ENCODE data around the gene NMNAT2.

NMNAT2 gene

GRCh38 chr1:183365676-183366075, 52.5 kb downstream of the NMNAT2 start:
- Histone ChIP-seq H3K27me3 (ENCODE audit: insufficient read depth, low read length) (no peaks in the 10 kb centered on the region), H3K27ac (ENCODE audit: low read depth, low read length) (no peak overlapping the region), H3K9me3 (ENCODE audit: insufficient read depth, low read depth, low read length) (no peaks in the 10 kb centered on the region), H3K4me1 (ENCODE audit: insufficient read depth, low read length) (no peaks in the 10 kb centered on the region), H3K36me3 (ENCODE audit: insufficient read depth, low read length) (no peaks in the 10 kb centered on the region), H3K9ac (ENCODE audit: low read depth, low read length) (no peak overlapping the region), H3K4me3 (ENCODE audit: low read length) (no peak overlapping the region)
- WGBS: 59% methylated on average over 2 of the region's 2 CpGs

GRCh38 chr1:183365093-183365492, 53.1 kb downstream of the NMNAT2 start:
- Histone ChIP-seq H3K4me3 (ENCODE audit: low read length) (no peak overlapping the region), H3K9ac (ENCODE audit: low read depth, low read length) (no peak overlapping the region), H3K36me3 (ENCODE audit: insufficient read depth, low read length) (no peaks in the 10 kb centered on the region), H3K9me3 (ENCODE audit: insufficient read depth, low read depth, low read length) (no peaks in the 10 kb centered on the region), H3K4me1 (ENCODE audit: insufficient read depth, low read length) (no peaks in the 10 kb centered on the region), H3K27me3 (ENCODE audit: insufficient read depth, low read length) (no peaks in the 10 kb centered on the region), H3K27ac (ENCODE audit: low read depth, low read length) (no peak overlapping the region)
- WGBS: 97% methylated on average over 4 of the region's 4 CpGs

DNA sequence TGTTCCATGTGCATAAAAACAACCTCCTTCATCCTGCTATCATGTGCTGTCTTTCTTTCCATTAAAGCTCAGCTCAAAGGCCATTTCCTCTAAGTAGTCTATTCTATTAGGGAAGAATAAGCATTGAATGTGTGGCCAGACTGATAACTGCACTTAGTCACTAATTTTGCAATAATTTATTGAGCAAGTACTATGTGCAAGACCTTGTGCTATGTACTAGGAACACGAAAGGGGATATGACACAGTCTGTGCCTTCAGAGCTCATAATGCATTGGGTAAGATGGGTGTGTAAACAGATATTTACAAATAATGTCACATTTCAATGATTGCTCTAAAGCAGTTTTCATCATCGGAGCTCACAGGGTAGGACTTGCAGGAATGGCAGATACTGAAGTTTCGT, 54.2 kb downstream of the NMNAT2 start:
- Histone ChIP-seq H3K9ac (ENCODE audit: low read depth, low read length) (no peak overlapping the region), H3K27me3 (ENCODE audit: insufficient read depth, low read length) (no peaks in the 10 kb centered on the region), H3K9me3 (ENCODE audit: insufficient read depth, low read depth, low read length) (no peaks in the 10 kb centered on the region), H3K4me3 (ENCODE audit: low read length) (no peak overlapping the region), H3K27ac (ENCODE audit: low read depth, low read length) (no peak overlapping the region), H3K4me1 (ENCODE audit: insufficient read depth, low read length) (no peaks in the 10 kb centered on the region), H3K36me3 (ENCODE audit: insufficient read depth, low read length) (no peaks in the 10 kb centered on the region)
- 97% methylated on average over 3 of the region's 3 CpGs for WGBS

GRCh38 chr1:183361081-183361480, 57.1 kb downstream of the NMNAT2 start:
- WGBS: 81% methylated on average over 3 of the region's 4 CpGs
- no peaks in the 10 kb centered on the region for H3K36me3 ChIP-seq (ENCODE audit: insufficient read depth, low read length)
- no peak overlapping the region for H3K4me3 ChIP-seq (ENCODE audit: low read length)
- no peaks in the 10 kb centered on the region for H3K9me3 ChIP-seq (ENCODE audit: insufficient read depth, low read depth, low read length)
- no peak overlapping the region for H3K27ac ChIP-seq (ENCODE audit: low read depth, low read length)
- H3K9ac ChIP-seq (ENCODE audit: low read depth, low read length): no peak overlapping the region
- H3K4me1 ChIP-seq (ENCODE audit: insufficient read depth, low read length): no peaks in the 10 kb centered on the region
- no peaks in the 10 kb centered on the region for H3K27me3 ChIP-seq (ENCODE audit: insufficient read depth, low read length)

DNA sequence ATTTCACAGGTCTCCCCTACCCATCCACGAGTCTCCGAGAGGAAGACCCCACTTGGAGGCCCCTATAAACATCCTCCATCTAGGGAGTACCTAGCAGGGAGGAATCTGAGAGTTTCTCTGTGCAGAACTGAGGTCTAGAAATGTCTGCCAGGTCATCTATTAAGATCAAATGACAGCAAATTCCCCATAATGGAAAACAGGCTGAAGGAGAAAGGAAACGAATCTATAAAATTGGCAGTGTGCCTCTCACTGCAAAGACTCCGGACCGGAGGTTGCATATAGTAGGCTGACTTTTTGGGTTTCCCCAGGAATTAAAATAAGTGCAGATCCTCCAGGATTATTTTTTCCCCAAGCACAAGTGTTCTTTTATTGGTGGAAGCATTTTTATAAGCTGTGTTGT, 57.7 kb downstream of the NMNAT2 start:
- no peaks in the 10 kb centered on the region for H3K36me3 ChIP-seq (ENCODE audit: insufficient read depth, low read length)
- H3K9ac ChIP-seq (ENCODE audit: low read depth, low read length): no peak overlapping the region
- H3K4me1 ChIP-seq (ENCODE audit: insufficient read depth, low read length): no peaks in the 10 kb centered on the region
- no peak overlapping the region for H3K4me3 ChIP-seq (ENCODE audit: low read length)
- H3K27ac ChIP-seq (ENCODE audit: low read depth, low read length): no peak overlapping the region
- no peaks in the 10 kb centered on the region for H3K9me3 ChIP-seq (ENCODE audit: insufficient read depth, low read depth, low read length)
- WGBS: 95% methylated on average over 5 of the region's 5 CpGs
- H3K27me3 ChIP-seq (ENCODE audit: insufficient read depth, low read length): no peaks in the 10 kb centered on the region

DNA sequence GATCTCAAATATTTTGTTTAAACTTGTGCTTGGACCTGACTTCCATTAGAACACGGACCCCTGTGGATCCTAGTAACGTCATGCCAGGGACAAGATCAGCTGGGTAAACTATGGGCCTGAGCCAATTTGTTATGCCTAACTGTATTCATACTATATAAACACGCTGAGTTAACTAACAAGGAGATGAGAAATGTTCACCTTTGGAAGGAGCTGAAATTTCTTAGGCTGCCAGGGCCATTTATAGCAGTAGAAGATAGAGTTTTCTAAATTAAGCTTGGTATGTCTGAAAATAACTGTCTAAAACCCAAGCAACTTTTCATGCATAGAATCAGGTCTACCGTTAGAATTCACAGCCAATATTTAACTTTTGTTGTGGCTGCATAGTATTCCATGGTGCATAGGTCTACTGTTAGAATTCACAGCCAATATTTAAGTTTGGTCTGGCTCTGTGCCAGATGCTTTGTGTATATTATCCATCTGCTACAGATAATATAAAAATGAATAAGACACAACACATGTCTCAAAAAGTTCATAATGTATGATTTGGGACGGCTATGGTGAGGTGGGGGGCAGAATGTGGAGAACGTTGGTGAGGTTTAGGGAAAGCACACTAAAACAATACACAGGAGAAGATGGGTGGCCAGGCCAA, 61.5 kb downstream of the NMNAT2 start:
- Histone ChIP-seq H3K9me3 (ENCODE audit: insufficient read depth, low read depth, low read length) (no peaks in the 10 kb centered on the region), H3K9ac (ENCODE audit: low read depth, low read length) (no peak overlapping the region), H3K4me1 (ENCODE audit: insufficient read depth, low read length) (peaks cover 7% of the 10 kb centered on the region; the same call in 1 of the 2 replicates), H3K27me3 (ENCODE audit: insufficient read depth, low read length) (no peaks in the 10 kb centered on the region), H3K36me3 (ENCODE audit: insufficient read depth, low read length) (no peaks in the 10 kb centered on the region), H3K4me3 (ENCODE audit: low read length) (no peak overlapping the region), H3K27ac (ENCODE audit: low read depth, low read length) (no peak overlapping the region)
- WGBS: 89% methylated on average over 6 of the region's 6 CpGs

- H3K27me3 ChIP-seq (ENCODE audit: insufficient read depth, low read length): no peaks in the 10 kb centered on the region
- H3K27ac ChIP-seq (ENCODE audit: low read depth, low read length): no peak overlapping the region
- no peak overlapping the region for H3K9ac ChIP-seq (ENCODE audit: low read depth, low read length)
- no peaks in the 10 kb centered on the region for H3K36me3 ChIP-seq (ENCODE audit: insufficient read depth, low read length)
- H3K4me1 ChIP-seq (ENCODE audit: insufficient read depth, low read length): peaks cover 7% of the 10 kb centered on the region; the same call in 1 of the 2 replicates
- 93% methylated on average over 3 of the region's 3 CpGs for WGBS
- no peak overlapping the region for H3K4me3 ChIP-seq (ENCODE audit: low read length)
- no peaks in the 10 kb centered on the region for H3K9me3 ChIP-seq (ENCODE audit: insufficient read depth, low read depth, low read length)
These were observed 62.4 kb downstream of the NMNAT2 start for GRCh38 chr1:183355797-183356196.

DNA sequence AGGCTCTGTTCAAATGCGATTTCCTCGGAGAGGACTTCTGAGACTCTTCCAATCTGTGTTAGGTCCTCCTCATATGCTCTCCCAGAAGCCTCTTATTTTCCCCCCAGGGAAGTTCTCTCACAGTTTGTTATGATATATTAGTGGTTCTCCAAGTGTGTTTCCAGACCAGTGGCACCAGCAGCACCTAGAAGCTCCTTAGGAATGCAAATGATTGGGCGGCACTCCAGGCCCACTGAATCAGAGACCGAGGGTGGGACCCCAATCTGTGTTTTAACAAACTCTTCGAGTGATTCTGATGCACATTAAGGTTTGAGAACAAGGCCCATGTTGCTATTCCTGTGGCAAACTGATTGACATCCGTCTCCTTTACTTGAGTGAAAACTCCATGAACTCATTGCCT, 63.0 kb downstream of the NMNAT2 start:
- no peak overlapping the region for H3K27ac ChIP-seq (ENCODE audit: low read depth, low read length)
- no peak overlapping the region for H3K4me3 ChIP-seq (ENCODE audit: low read length)
- 89% methylated on average over 6 of the region's 6 CpGs for WGBS
- H3K27me3 ChIP-seq (ENCODE audit: insufficient read depth, low read length): no peaks in the 10 kb centered on the region
- H3K9ac ChIP-seq (ENCODE audit: low read depth, low read length): no peak overlapping the region
- no peaks in the 10 kb centered on the region for H3K9me3 ChIP-seq (ENCODE audit: insufficient read depth, low read depth, low read length)
- peaks cover 7% of the 10 kb centered on the region; the same call in 1 of the 2 replicates for H3K4me1 ChIP-seq (ENCODE audit: insufficient read depth, low read length)
- H3K36me3 ChIP-seq (ENCODE audit: insufficient read depth, low read length): no peaks in the 10 kb centered on the region

DNA sequence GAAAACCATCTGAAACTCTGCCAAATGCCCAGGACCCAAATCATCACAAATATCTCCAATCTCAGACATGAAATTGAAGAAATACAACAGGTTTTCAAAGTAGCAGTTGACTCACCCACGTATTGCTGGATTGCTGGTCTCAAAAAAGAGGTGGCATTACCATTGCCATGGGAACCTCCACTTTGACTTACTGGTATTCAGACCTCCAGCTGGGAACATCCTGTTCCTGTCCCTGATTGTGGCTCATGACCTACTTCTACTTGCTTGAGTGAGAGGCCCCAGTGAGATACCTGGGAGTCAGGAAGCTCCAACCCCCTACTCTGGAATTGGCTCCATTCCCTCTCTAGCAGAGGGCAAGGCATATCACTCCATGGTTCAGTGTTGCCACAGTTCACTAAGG, 64.6 kb downstream of the NMNAT2 start:
- WGBS: 63% methylated on average over 1 of the region's 1 CpG
- H3K27ac ChIP-seq (ENCODE audit: low read depth, low read length): no peak overlapping the region
- peaks cover 22% of the 10 kb centered on the region for H3K4me1 ChIP-seq (ENCODE audit: insufficient read depth, low read length)
- no peak overlapping the region for H3K9ac ChIP-seq (ENCODE audit: low read depth, low read length)
- H3K36me3 ChIP-seq (ENCODE audit: insufficient read depth, low read length): no peaks in the 10 kb centered on the region
- no peaks in the 10 kb centered on the region for H3K27me3 ChIP-seq (ENCODE audit: insufficient read depth, low read length)
- no peaks in the 10 kb centered on the region for H3K9me3 ChIP-seq (ENCODE audit: insufficient read depth, low read depth, low read length)
- H3K4me3 ChIP-seq (ENCODE audit: low read length): no peak overlapping the region

GRCh38 chr1:183349201-183349711, 68.9 kb downstream of the NMNAT2 start:
- Histone ChIP-seq H3K27me3 (ENCODE audit: insufficient read depth, low read length) (no peaks in the 10 kb centered on the region), H3K36me3 (ENCODE audit: insufficient read depth, low read length) (no peaks in the 10 kb centered on the region), H3K27ac (ENCODE audit: low read depth, low read length) (peak overlapping the region; percentile 45), H3K4me1 (ENCODE audit: insufficient read depth, low read length) (peaks cover 25% of the 10 kb centered on the region), H3K4me3 (ENCODE audit: low read length) (no peak overlapping the region), H3K9ac (ENCODE audit: low read depth, low read length) (no peak overlapping the region), H3K9me3 (ENCODE audit: insufficient read depth, low read depth, low read length) (no peaks in the 10 kb centered on the region)
- 44% methylated on average over 6 of the region's 6 CpGs for WGBS

GRCh38 chr1:183346276-183346732, 71.9 kb downstream of the NMNAT2 start:
- Histone ChIP-seq H3K4me3 (ENCODE audit: low read length) (no peak overlapping the region), H3K9me3 (ENCODE audit: insufficient read depth, low read depth, low read length) (no peaks in the 10 kb centered on the region), H3K9ac (ENCODE audit: low read depth, low read length) (no peak overlapping the region), H3K36me3 (ENCODE audit: insufficient read depth, low read length) (no peaks in the 10 kb centered on the region), H3K27me3 (ENCODE audit: insufficient read depth, low read length) (no peaks in the 10 kb centered on the region), H3K27ac (ENCODE audit: low read depth, low read length) (no peak overlapping the region), H3K4me1 (ENCODE audit: insufficient read depth, low read length) (peaks cover 18% of the 10 kb centered on the region)
- 86% methylated on average over 8 of the region's 8 CpGs for WGBS
